Endothelial cell of umbilical vein (primary cell): ENCODE measurements around the gene TPM3. TPM values are rescaled to one million over a fixed set of nuclear protein-coding genes. Genes with fewer than 3 reads are reported as not detected.

Experiments
- BruUV-seq: library from RNA; stranded (reverse); fragments of 400-500 nt; replicated peaks from 2 replicates; lab custom pipeline; 2021; lab: Mats Ljungman, UMichigan
- CTCF ChIA-PET: fragments of 300-600, 350-600 bp; sonication (Branson Sonifier 250); formaldehyde crosslinking; loops from one replicate; lab custom pipeline; 2021; ENCODE audit warnings: antibody characterized with exemption, inconsistent platforms; lab: Charles Lee
- POLR2A ChIA-PET: fragments of 300-600, 350-600 bp; sonication (Branson Sonifier 250); formaldehyde crosslinking; loops from one replicate; lab custom pipeline; 2021; ENCODE audit warnings: antibody characterized with exemption, inconsistent platforms; lab: Charles Lee
- DNase-seq: peaks from one replicate; pipeline ENCODE4 v3.0.0-alpha.2; 2011; ENCODE audit warnings: low read depth, low spot score
- FAIRE-seq: peaks from 2 replicates; lab custom pipeline; 2011; peaks lifted over from hg19 to GRCh38; lab: Jason Lieb, UNC
- H2AFZ ChIP-seq: 2 replicates; pipeline ENCODE4 v1.6.0; 2012; ENCODE audit warnings: low read depth, low read length, control low read depth, inconsistent platforms
- H3K27ac ChIP-seq: 2 replicates; pipeline ENCODE4 v1.5.1; 2011; ENCODE audit warnings: low read depth, mild to moderate bottlenecking, control low read depth, low read length, moderate library complexity; ENCODE audit not compliant: insufficient read depth
- H3K27me3 ChIP-seq, 2 experiments: 2 replicates each; pipeline versions ENCODE4 v1.6.0 to v1.6.1; 2011; ENCODE audit warnings: low read length in 2 of 2, mixed read lengths in 1 of 2; ENCODE audit not compliant: control insufficient read depth in 2 of 2, insufficient read depth in 2 of 2
- H3K36me3 ChIP-seq, 2 experiments: 2 replicates in 1 of 2; 3 replicates in 1 of 2; pipeline ENCODE4 v1.5.1; 2011; ENCODE audit warnings: low read length in 2 of 2, mild to moderate bottlenecking in 1 of 2, moderate library complexity in 1 of 2; ENCODE audit not compliant: control insufficient read depth in 2 of 2, insufficient read depth in 2 of 2; ENCODE audit errors: extremely low read depth in 1 of 2
- H3K4me1 ChIP-seq: 3 replicates; pipeline ENCODE4 v1.5.1; 2011; ENCODE audit warnings: mild to moderate bottlenecking, low read length; ENCODE audit not compliant: control insufficient read depth, insufficient read depth; ENCODE audit errors: extremely low read depth
- H3K4me2 ChIP-seq: 2 replicates; pipeline ENCODE4 v1.6.1; 2011; ENCODE audit warnings: low read length, control low read depth, mixed read lengths; ENCODE audit not compliant: insufficient read depth
- H3K4me3 ChIP-seq, 3 experiments: fragments of 200-600 bp in 1 of 3; sonication (generic), shearing (Covaris generic) in 1 of 3; replicated peaks in 1 of 3; 2 replicates each; pipeline ENCODE4 v1.5.1; 2011 to 2016; ENCODE audit warnings: control low read depth in 3 of 3, low read length in 3 of 3, mild to moderate bottlenecking in 2 of 3, inconsistent platforms in 1 of 3, low read depth in 1 of 3, moderate library complexity in 1 of 3; ENCODE audit not compliant: insufficient read depth in 1 of 3
- H3K79me2 ChIP-seq: 2 replicates; pipeline ENCODE4 v1.6.0; 2012; ENCODE audit warnings: low read length, inconsistent platforms; ENCODE audit not compliant: control insufficient read depth, insufficient read depth
- H3K9ac ChIP-seq: replicated peaks from 2 replicates; pipeline ENCODE3; 2011; ENCODE audit warnings: low read length, control low read depth; ENCODE audit not compliant: insufficient read depth; ENCODE audit errors: extremely low read depth
- H3K9me1 ChIP-seq: replicated peaks from 3 replicates; pipeline ENCODE4 v1.6.0; 2011; ENCODE audit warnings: mild to moderate bottlenecking, low read length; ENCODE audit not compliant: control insufficient read depth, insufficient read depth; ENCODE audit errors: extremely low read depth
- H3K9me3 ChIP-seq: replicated peaks from 2 replicates; pipeline ENCODE4 v1.5.1; 2012; ENCODE audit warnings: low read length, inconsistent platforms; ENCODE audit not compliant: control insufficient read depth, insufficient read depth
- H4K20me1 ChIP-seq: replicated peaks from 2 replicates; pipeline ENCODE3; 2011; ENCODE audit warnings: mild to moderate bottlenecking, low read length; ENCODE audit not compliant: control insufficient read depth, insufficient read depth; ENCODE audit errors: extremely low read depth
- CTCF ChIP-seq, 2 donors: IDR thresholded peaks; 1 replicate in 1 of 2; 2 replicates in 1 of 2; pipeline ENCODE4 v1.5.1; 2011; ENCODE audit warnings: low read length in 2 of 2, mild to moderate bottlenecking in 2 of 2, moderate library complexity in 2 of 2, control low read depth in 1 of 2, inconsistent platforms in 1 of 2, low read depth in 1 of 2; ENCODE audit not compliant: insufficient read depth in 1 of 2; ENCODE audit errors: extremely low read depth in 1 of 2
- EZH2 ChIP-seq: IDR thresholded peaks from 2 replicates; pipeline ENCODE4 v1.6.1; 2012; ENCODE audit warnings: borderline replicate concordance, low read depth, mild to moderate bottlenecking, moderate library complexity, low read length, inconsistent platforms; ENCODE audit not compliant: severe bottlenecking
- FOS ChIP-seq: IDR thresholded peaks from 2 replicates; pipeline ENCODE4 v1.6.1; 2011; ENCODE audit warnings: mild to moderate bottlenecking, low read length, moderate library complexity, borderline replicate concordance; ENCODE audit not compliant: insufficient read depth
- GATA2 ChIP-seq: IDR thresholded peaks from 2 replicates; pipeline ENCODE4 v1.7.0; 2011; ENCODE audit warnings: low read depth, mild to moderate bottlenecking, moderate library complexity, mixed read lengths, low read length; ENCODE audit not compliant: insufficient read length, insufficient read depth
- JUN ChIP-seq: IDR thresholded peaks from 2 replicates; pipeline ENCODE4 v1.6.1; 2011; ENCODE audit warnings: borderline replicate concordance, low read depth; ENCODE audit not compliant: insufficient read length, insufficient read depth
- MYC ChIP-seq: IDR thresholded peaks from one replicate; pipeline ENCODE4 v1.6.1; 2011; ENCODE audit warnings: mild to moderate bottlenecking, low read depth, low read length
- POLR2A ChIP-seq: IDR thresholded peaks from 2 replicates; pipeline ENCODE4 v1.6.1; 2012; ENCODE audit warnings: low read depth, mild to moderate bottlenecking, control low read depth, low read length
- POLR2AphosphoS5 ChIP-seq: IDR thresholded peaks from 2 replicates; pipeline ENCODE4 v1.6.1; 2012; ENCODE audit warnings: low read depth, mild to moderate bottlenecking, control low read depth, low read length, moderate library complexity; ENCODE audit not compliant: insufficient read depth
- dilution Hi-C: fragments of 300-500 bp; cut with MboI; formaldehyde crosslinking; loops from one replicate; pipeline ENCODE4 v1.15.0; 2019; ENCODE audit warnings: low sequenced_read_pairs; ENCODE audit not compliant: extremely low pct_ligation_motif_present
- intact Hi-C: fragments of 100-400 bp; cut with micrococcal nuclease; formaldehyde crosslinking; loops from one replicate; pipeline ENCODE4 v1.10.0; 2022
- polyA plus RNA-seq, 4 experiments: library from polyadenylated mRNA; depleted of rRNA in 3 of 4; stranded (reverse) in 3 of 4; unstranded in 1 of 4; fragments of >200 nt; gene quantifications; 2 replicates each; pipeline versions ENCODE4 v1.2.1 to v1.2.3, GENCODE V29; 2011 to 2012; ENCODE audit warnings: missing spikeins in 1 of 4
- total RNA-seq: library from RNA; stranded (reverse); gene quantifications from 2 replicates; pipeline ENCODE4 v1.2.3, GENCODE V29; 2021
- TF ChIP-seq, protein P1 (sequence below): IDR thresholded peaks from 2 replicates; pipeline ENCODE4 v1.6.1; 2011; ENCODE audit not compliant: insufficient read depth, insufficient read length

TPM3 gene
- total and polyA plus RNA-seq, 2 donors (not counting 3 experiments of a cell fraction or from before 2014, with no cell fraction given): 395 to 927 TPM

GRCh38 chr1:154222918-154223317 is 31.0 kb upstream of the TPM3 start:
- H4K20me1 ChIP-seq: no peaks in the 10 kb centered on the region
- no peak overlapping the region for H3K4me3 ChIP-seq
- dilution Hi-C loops (no loop called here), intact Hi-C loops (no loop called here)
- peak overlapping the region; percentile 62 for H3K4me2 ChIP-seq
- no peak overlapping the region for H3K27ac ChIP-seq
- POLR2A ChIA-PET: no interaction called here
- no peaks in the 10 kb centered on the region for H3K9me1 ChIP-seq
- peaks cover 88% of the 10 kb centered on the region for H3K79me2 ChIP-seq
- CTCF ChIA-PET: interaction anchor here (1.1 to 2.4 kb wide), 4 partner anchors 13 to 112 kb away, joined by 3 to 7 read pairs (median 4); no protein-coding TSS in a partner anchor
- TF ChIP-seq GATA2 (no peak), MYC (no peak), FOS (no peak), JUN (no peak), EZH2 (no peak), POLR2A (no peak), CTCF (IDR thresholded peaks at IDR 0.05; ENCODE audit: extremely low read depth in 1 of 2, insufficient read depth in 1 of 2, low read depth in 1 of 2, low read length in 2 of 2) (no peak), POLR2AphosphoS5 (no peak)
- TF ChIP-seq, protein P1, sequence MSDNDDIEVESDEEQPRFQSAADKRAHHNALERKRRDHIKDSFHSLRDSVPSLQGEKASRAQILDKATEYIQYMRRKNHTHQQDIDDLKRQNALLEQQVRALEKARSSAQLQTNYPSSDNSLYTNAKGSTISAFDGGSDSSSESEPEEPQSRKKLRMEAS: no peak
- H3K9ac ChIP-seq: no peak overlapping the region
- DNase-seq (no peak), FAIRE-seq (no peak)
- H2AFZ ChIP-seq: no peak overlapping the region
- peaks cover 25% of the 10 kb centered on the region for H3K4me1 ChIP-seq
- H3K9me3 ChIP-seq: no peaks in the 10 kb centered on the region
- no peaks in the 10 kb centered on the region for H3K27me3 ChIP-seq
- BruUV-seq: no TSS peak
- peaks cover 7 to 15% of the 10 kb centered on the region in 2 experiments for H3K36me3 ChIP-seq
